HG03280 (cell line): ENCODE data around the gene SPPL2A.

Experiments
- ATAC-seq: cut with Tn5 transposase; IDR thresholded peaks from one replicate; pipeline ENCODE4 v1.9.1; 2021; ENCODE audit warnings: mild to moderate bottlenecking, moderate library complexity; ENCODE audit not compliant: unreplicated experiment

The SPPL2A gene

DNA sequence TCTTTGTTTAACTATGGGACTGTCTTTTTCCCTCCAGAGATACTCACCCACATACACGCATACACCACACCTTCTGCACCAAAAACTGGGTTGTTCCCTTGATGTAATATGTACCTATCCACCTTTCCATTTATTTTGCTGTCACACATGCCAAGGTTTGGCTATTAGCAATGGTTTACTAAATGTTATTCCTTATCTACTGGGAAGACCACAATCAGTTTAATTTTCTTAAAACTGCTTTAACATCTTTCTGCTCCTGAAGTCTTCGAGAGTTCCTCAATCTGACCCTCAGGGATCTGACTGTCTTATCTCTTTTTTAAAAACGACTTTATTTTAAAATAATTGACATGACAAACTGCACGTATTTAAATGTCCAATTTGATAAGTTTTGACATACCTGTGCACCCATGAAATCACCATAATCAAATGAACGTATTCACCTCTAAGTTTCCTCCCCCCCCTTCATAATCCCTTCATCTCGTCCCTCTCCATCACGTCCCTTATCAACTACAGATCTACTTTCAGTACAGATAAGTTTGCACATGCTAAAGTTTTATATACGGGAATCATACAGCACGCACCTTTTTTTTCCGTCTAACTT lies 78.1 kb downstream of the SPPL2A start:
- peak; percentile 0 for ATAC-seq

- ATAC-seq, result peak; percentile 84
Measured at GRCh38 chr15:50686469-50687301, 78.8 kb downstream of the SPPL2A start, which contains the start of gene TRPM7. TRPM7 (minus strand) TSS chr15:50686797; CDS start chr15:50686533, 264 bp downstream.

DNA sequence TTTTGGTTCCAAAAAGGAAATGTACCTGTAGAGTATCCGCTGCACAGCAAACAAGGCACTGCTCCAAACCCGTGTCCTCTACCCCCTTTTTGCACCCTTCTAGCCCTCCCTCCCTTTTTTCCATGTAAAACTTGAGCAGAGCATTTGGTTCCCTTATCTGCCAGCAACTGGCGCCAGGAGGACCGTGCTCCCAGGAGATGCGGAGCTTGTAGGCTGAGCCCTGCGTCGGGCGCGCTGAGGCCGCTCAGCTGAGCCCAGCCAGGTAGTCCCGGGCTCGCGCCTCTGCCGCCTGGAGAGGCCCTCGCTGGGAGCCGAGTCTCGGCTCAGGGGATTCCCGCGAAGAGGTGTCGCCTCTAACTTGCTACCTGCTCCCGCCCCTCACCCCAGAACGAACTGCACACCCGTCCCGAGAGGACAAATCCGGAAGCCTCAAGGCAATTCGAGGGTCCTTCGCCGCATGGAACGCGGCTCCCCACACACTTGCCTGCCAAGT lies 79.5 kb downstream of the SPPL2A start:
- peak; percentile 47 for ATAC-seq

DNA sequence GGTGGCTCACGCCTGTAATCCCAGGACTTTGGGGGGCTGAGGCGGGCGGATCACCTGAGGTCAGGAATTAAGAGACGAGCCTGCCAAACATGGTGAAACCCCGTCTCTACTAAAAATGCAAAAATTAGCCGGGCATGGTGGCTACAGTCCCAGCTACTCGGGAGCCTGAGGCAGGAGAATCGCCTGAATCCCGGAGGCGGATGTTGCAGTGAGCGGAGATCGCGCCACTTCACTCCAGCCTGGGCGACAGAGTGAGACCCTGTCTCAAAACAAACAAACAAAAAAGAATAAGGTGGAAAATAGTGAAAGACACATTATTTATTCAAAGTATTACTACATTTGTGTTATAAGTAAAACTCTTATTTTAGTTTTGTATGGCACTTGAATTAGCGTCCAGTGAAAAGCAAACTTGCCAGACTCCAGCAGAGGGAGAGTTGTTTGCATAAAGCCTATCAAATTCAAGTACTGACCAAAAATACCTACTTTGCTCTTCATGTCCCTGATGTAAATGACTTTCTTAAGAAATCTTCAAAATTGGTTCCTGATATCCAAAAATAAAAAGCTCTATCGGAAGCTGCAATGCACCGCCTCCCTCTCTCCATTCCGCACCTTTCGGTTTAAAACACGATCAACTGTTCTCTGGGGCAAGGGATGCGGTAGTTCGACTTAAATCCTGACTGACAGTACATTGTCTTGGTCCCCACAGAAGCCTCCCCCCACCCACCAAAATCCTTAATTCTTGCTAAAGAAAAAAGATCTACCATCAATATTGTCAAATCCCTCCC lies 80.1 kb downstream of the SPPL2A start:
- no peak for ATAC-seq

DNA sequence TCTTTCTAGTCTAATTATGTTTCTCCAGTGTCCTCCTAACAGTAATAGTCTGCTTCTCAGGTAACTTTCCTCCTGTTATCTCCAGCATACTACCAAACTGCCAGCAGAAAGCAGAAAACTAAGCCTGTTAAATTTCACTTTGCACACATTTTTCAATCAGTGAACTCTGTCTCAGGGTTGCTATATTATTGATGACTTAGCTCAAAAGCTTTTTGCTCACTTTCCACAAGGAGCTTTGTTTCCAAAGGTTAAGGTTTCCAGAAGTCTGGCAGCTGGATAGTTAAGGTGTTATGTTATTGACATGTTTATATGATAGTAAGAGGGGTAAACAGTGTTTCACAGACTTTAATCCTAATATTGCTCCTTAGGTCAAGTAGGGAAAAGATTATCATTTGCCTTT lies 84.0 kb downstream of the SPPL2A start:
- no peak for ATAC-seq

- ATAC-seq, result no peak
Measured at GRCh38 chr15:50676799-50677483, 88.6 kb downstream of the SPPL2A start.

- no peak for ATAC-seq
Measured at GRCh38 chr15:50675535-50676144, 89.9 kb downstream of the SPPL2A start.

GRCh38 chr15:50670115-50670514 lies 95.4 kb downstream of the SPPL2A start:
- no peak for ATAC-seq

DNA sequence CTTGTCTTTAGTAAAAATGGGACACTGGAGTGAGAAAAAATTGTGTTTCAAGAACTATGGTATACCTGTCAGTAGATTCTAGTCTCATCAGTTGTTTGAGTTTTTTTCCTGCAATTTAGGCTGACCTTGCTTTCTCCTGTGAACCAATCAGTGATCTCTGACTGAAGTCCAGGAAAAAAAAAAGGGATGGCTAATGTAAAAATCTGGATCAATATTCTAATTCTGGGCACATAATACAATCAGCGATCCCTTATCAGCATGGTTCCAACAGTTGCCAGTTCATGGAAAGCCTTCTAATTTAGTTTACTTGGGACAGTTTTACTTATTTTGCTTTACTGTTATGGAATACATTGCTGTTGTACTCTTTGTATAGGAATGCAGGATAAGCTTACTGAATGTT lies 95.9 kb downstream of the SPPL2A start:
- ATAC-seq, result no peak

DNA sequence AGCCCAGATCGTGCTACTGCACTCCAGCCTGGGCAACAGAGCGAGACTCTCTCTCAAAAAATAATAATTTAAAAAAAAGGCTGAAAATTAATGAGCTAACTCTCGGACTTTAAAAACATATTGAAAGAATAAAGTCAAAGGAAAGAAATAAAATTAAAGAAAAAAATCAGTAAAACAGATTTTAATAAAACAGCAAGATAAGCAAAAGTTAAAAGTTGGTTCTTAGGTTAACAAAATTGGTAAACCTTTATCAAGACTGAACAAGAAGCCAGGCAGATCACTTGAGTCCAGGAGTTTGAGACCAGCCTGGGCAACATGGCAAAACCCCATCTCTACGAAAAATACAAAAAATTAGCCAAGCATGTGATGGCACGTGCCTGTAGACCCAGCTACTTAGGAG lies 99.6 kb downstream of the SPPL2A start:
- ATAC-seq, result no peak

- ATAC-seq, result no peak
Measured at GRCh38 chr15:50655555-50655954, 110.0 kb downstream of the SPPL2A start.

GRCh38 chr15:50653156-50653743 lies 112.3 kb downstream of the SPPL2A start:
- ATAC-seq, result no peak

GRCh38 chr15:50652671-50653070 lies 112.8 kb downstream of the SPPL2A start:
- no peak for ATAC-seq
